Endothelial cell of umbilical vein (primary cell): ENCODE data around the gene LRRC17. TPM values are rescaled to one million over a fixed set of nuclear protein-coding genes. Genes with fewer than 3 reads are reported as not detected.

Source experiments
- BruUV-seq: library from RNA; stranded (reverse); fragments of 400-500 nt; replicated peaks from 2 replicates; lab custom pipeline; 2021; lab: Mats Ljungman, UMichigan
- CTCF ChIA-PET: fragments of 300-600, 350-600 bp; sonication (Branson Sonifier 250); formaldehyde crosslinking; loops from one replicate; lab custom pipeline; 2021; ENCODE audit warnings: antibody characterized with exemption, inconsistent platforms; lab: Charles Lee
- POLR2A ChIA-PET: fragments of 300-600, 350-600 bp; sonication (Branson Sonifier 250); formaldehyde crosslinking; loops from one replicate; lab custom pipeline; 2021; ENCODE audit warnings: antibody characterized with exemption, inconsistent platforms; lab: Charles Lee
- DNase-seq: peaks from one replicate; pipeline ENCODE4 v3.0.0-alpha.2; 2011; ENCODE audit warnings: low read depth, low spot score
- FAIRE-seq: peaks from 2 replicates; lab custom pipeline; 2011; peaks lifted over from hg19 to GRCh38; lab: Jason Lieb, UNC
- H2AFZ ChIP-seq: 2 replicates; pipeline ENCODE4 v1.6.0; 2012; ENCODE audit warnings: low read depth, low read length, control low read depth, inconsistent platforms
- H3K27ac ChIP-seq: 2 replicates; pipeline ENCODE4 v1.5.1; 2011; ENCODE audit warnings: low read depth, mild to moderate bottlenecking, control low read depth, low read length, moderate library complexity; ENCODE audit not compliant: insufficient read depth
- H3K27me3 ChIP-seq, 2 experiments: 2 replicates each; pipeline versions ENCODE4 v1.6.0 to v1.6.1; 2011; ENCODE audit warnings: low read length in 2 of 2, mixed read lengths in 1 of 2; ENCODE audit not compliant: control insufficient read depth in 2 of 2, insufficient read depth in 2 of 2
- H3K36me3 ChIP-seq, 2 experiments: 2 replicates in 1 of 2; 3 replicates in 1 of 2; pipeline ENCODE4 v1.5.1; 2011; ENCODE audit warnings: low read length in 2 of 2, mild to moderate bottlenecking in 1 of 2, moderate library complexity in 1 of 2; ENCODE audit not compliant: control insufficient read depth in 2 of 2, insufficient read depth in 2 of 2; ENCODE audit errors: extremely low read depth in 1 of 2
- H3K4me1 ChIP-seq: 3 replicates; pipeline ENCODE4 v1.5.1; 2011; ENCODE audit warnings: mild to moderate bottlenecking, low read length; ENCODE audit not compliant: control insufficient read depth, insufficient read depth; ENCODE audit errors: extremely low read depth
- H3K4me2 ChIP-seq: 2 replicates; pipeline ENCODE4 v1.6.1; 2011; ENCODE audit warnings: low read length, control low read depth, mixed read lengths; ENCODE audit not compliant: insufficient read depth
- H3K4me3 ChIP-seq, 3 experiments: fragments of 200-600 bp in 1 of 3; sonication (generic), shearing (Covaris generic) in 1 of 3; replicated peaks in 1 of 3; 2 replicates each; pipeline ENCODE4 v1.5.1; 2011 to 2016; ENCODE audit warnings: control low read depth in 3 of 3, low read length in 3 of 3, mild to moderate bottlenecking in 2 of 3, inconsistent platforms in 1 of 3, low read depth in 1 of 3, moderate library complexity in 1 of 3; ENCODE audit not compliant: insufficient read depth in 1 of 3
- H3K79me2 ChIP-seq: 2 replicates; pipeline ENCODE4 v1.6.0; 2012; ENCODE audit warnings: low read length, inconsistent platforms; ENCODE audit not compliant: control insufficient read depth, insufficient read depth
- H3K9ac ChIP-seq: replicated peaks from 2 replicates; pipeline ENCODE3; 2011; ENCODE audit warnings: low read length, control low read depth; ENCODE audit not compliant: insufficient read depth; ENCODE audit errors: extremely low read depth
- H3K9me1 ChIP-seq: replicated peaks from 3 replicates; pipeline ENCODE4 v1.6.0; 2011; ENCODE audit warnings: mild to moderate bottlenecking, low read length; ENCODE audit not compliant: control insufficient read depth, insufficient read depth; ENCODE audit errors: extremely low read depth
- H3K9me3 ChIP-seq: replicated peaks from 2 replicates; pipeline ENCODE4 v1.5.1; 2012; ENCODE audit warnings: low read length, inconsistent platforms; ENCODE audit not compliant: control insufficient read depth, insufficient read depth
- H4K20me1 ChIP-seq: replicated peaks from 2 replicates; pipeline ENCODE3; 2011; ENCODE audit warnings: mild to moderate bottlenecking, low read length; ENCODE audit not compliant: control insufficient read depth, insufficient read depth; ENCODE audit errors: extremely low read depth
- CTCF ChIP-seq, 2 donors: IDR thresholded peaks; 1 replicate in 1 of 2; 2 replicates in 1 of 2; pipeline ENCODE4 v1.5.1; 2011; ENCODE audit warnings: low read length in 2 of 2, mild to moderate bottlenecking in 2 of 2, moderate library complexity in 2 of 2, control low read depth in 1 of 2, inconsistent platforms in 1 of 2, low read depth in 1 of 2; ENCODE audit not compliant: insufficient read depth in 1 of 2; ENCODE audit errors: extremely low read depth in 1 of 2
- EZH2 ChIP-seq: IDR thresholded peaks from 2 replicates; pipeline ENCODE4 v1.6.1; 2012; ENCODE audit warnings: borderline replicate concordance, low read depth, mild to moderate bottlenecking, moderate library complexity, low read length, inconsistent platforms; ENCODE audit not compliant: severe bottlenecking
- FOS ChIP-seq: IDR thresholded peaks from 2 replicates; pipeline ENCODE4 v1.6.1; 2011; ENCODE audit warnings: mild to moderate bottlenecking, low read length, moderate library complexity, borderline replicate concordance; ENCODE audit not compliant: insufficient read depth
- GATA2 ChIP-seq: IDR thresholded peaks from 2 replicates; pipeline ENCODE4 v1.7.0; 2011; ENCODE audit warnings: low read depth, mild to moderate bottlenecking, moderate library complexity, mixed read lengths, low read length; ENCODE audit not compliant: insufficient read length, insufficient read depth
- JUN ChIP-seq: IDR thresholded peaks from 2 replicates; pipeline ENCODE4 v1.6.1; 2011; ENCODE audit warnings: borderline replicate concordance, low read depth; ENCODE audit not compliant: insufficient read length, insufficient read depth
- MYC ChIP-seq: IDR thresholded peaks from one replicate; pipeline ENCODE4 v1.6.1; 2011; ENCODE audit warnings: mild to moderate bottlenecking, low read depth, low read length
- POLR2A ChIP-seq: IDR thresholded peaks from 2 replicates; pipeline ENCODE4 v1.6.1; 2012; ENCODE audit warnings: low read depth, mild to moderate bottlenecking, control low read depth, low read length
- POLR2AphosphoS5 ChIP-seq: IDR thresholded peaks from 2 replicates; pipeline ENCODE4 v1.6.1; 2012; ENCODE audit warnings: low read depth, mild to moderate bottlenecking, control low read depth, low read length, moderate library complexity; ENCODE audit not compliant: insufficient read depth
- dilution Hi-C: fragments of 300-500 bp; cut with MboI; formaldehyde crosslinking; loops from one replicate; pipeline ENCODE4 v1.15.0; 2019; ENCODE audit warnings: low sequenced_read_pairs; ENCODE audit not compliant: extremely low pct_ligation_motif_present
- intact Hi-C: fragments of 100-400 bp; cut with micrococcal nuclease; formaldehyde crosslinking; loops from one replicate; pipeline ENCODE4 v1.10.0; 2022
- polyA plus RNA-seq, 4 experiments: library from polyadenylated mRNA; depleted of rRNA in 3 of 4; stranded (reverse) in 3 of 4; unstranded in 1 of 4; fragments of >200 nt; gene quantifications; 2 replicates each; pipeline versions ENCODE4 v1.2.1 to v1.2.3, GENCODE V29; 2011 to 2012; ENCODE audit warnings: missing spikeins in 1 of 4
- total RNA-seq: library from RNA; stranded (reverse); gene quantifications from 2 replicates; pipeline ENCODE4 v1.2.3, GENCODE V29; 2021
- TF ChIP-seq, protein P1 (sequence below): IDR thresholded peaks from 2 replicates; pipeline ENCODE4 v1.6.1; 2011; ENCODE audit not compliant: insufficient read depth, insufficient read length

Gene LRRC17
- total and polyA plus RNA-seq, 2 donors (not counting 3 experiments of a cell fraction or from before 2014, with no cell fraction given): 22.7 to 33.7 TPM

- Histone ChIP-seq H3K9ac (peak overlapping the region; percentile 21), H3K36me3 (no peaks in the 10 kb centered on the region), H3K27ac (peak overlapping the region; percentile 89), H3K4me3 (no peak overlapping the region), H3K9me3 (no peaks in the 10 kb centered on the region), H3K79me2 (no peaks in the 10 kb centered on the region), H2AFZ (no peak overlapping the region), H3K4me2 (peak overlapping the region; percentile 0), H3K27me3 (no peaks in the 10 kb centered on the region), H4K20me1 (no peaks in the 10 kb centered on the region), H3K9me1 (no peaks in the 10 kb centered on the region), H3K4me1 (peaks cover 51% of the 10 kb centered on the region)
- FAIRE-seq (peak; percentile 91), DNase-seq (peak; percentile 94)
- ChIA-PET POLR2A (interaction anchor here (1.5 kb wide), 1 partner anchor 16 kb away, joined by 3 read pairs; no protein-coding TSS in a partner anchor), CTCF (interaction anchor here (0.6 to 4.6 kb wide), 9 partner anchors 12 to 174 kb away, joined by 3 to 36 read pairs (median 4); no protein-coding TSS in a partner anchor)
- TF ChIP-seq JUN (peak; percentile 36), EZH2 (no peak), POLR2AphosphoS5 (peak; percentile 30), FOS (peak; percentile 90), POLR2A (no peak)
- intact Hi-C loops: no loop called here
- BruUV-seq: TSS peak; percentile 7
- dilution Hi-C loops: no loop called here
These were observed 21.0 kb upstream of the LRRC17 start for GRCh38 chr7:102891693-102892261.

- H2AFZ ChIP-seq: no peak overlapping the region
- POLR2A ChIA-PET: interaction anchor here (1.5 kb wide), 1 partner anchor 17 kb away, joined by 3 read pairs; no protein-coding TSS in a partner anchor
- no TSS peak for BruUV-seq
- no peaks in the 10 kb centered on the region for H3K27me3 ChIP-seq
- H3K79me2 ChIP-seq: no peaks in the 10 kb centered on the region
- peaks cover 58% of the 10 kb centered on the region for H3K4me1 ChIP-seq
- intact Hi-C loops: no loop called here
- DNase-seq: peak; percentile 58
- no peaks in the 10 kb centered on the region for H3K36me3 ChIP-seq
- peak; percentile 58 for FAIRE-seq
- no peaks in the 10 kb centered on the region for H3K9me1 ChIP-seq
- dilution Hi-C loops: no loop called here
- H4K20me1 ChIP-seq: no peaks in the 10 kb centered on the region
- no peaks in the 10 kb centered on the region for H3K9me3 ChIP-seq
- TF ChIP-seq FOS: peak; percentile 24
- TF ChIP-seq, protein P1, sequence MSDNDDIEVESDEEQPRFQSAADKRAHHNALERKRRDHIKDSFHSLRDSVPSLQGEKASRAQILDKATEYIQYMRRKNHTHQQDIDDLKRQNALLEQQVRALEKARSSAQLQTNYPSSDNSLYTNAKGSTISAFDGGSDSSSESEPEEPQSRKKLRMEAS: no peak
- no peak for TF ChIP-seq EZH2
- TF ChIP-seq POLR2AphosphoS5: no peak
- no peak for TF ChIP-seq CTCF (IDR thresholded peaks at IDR 0.05; ENCODE audit: extremely low read depth in 1 of 2, insufficient read depth in 1 of 2, low read depth in 1 of 2, low read length in 2 of 2)
- peak; percentile 54 for TF ChIP-seq GATA2
- no peak for TF ChIP-seq MYC
- TF ChIP-seq JUN: no peak
- no peak for TF ChIP-seq POLR2A
- no peak overlapping the region for H3K9ac ChIP-seq
- H3K4me3 ChIP-seq: no peak overlapping the region
- H3K4me2 ChIP-seq: peak overlapping the region; percentile 35
- CTCF ChIA-PET: interaction anchor here (0.7 to 4.6 kb wide), 4 partner anchors 12 to 169 kb away, joined by 3 to 36 read pairs (median 4); no protein-coding TSS in a partner anchor
- H3K27ac ChIP-seq: no peak overlapping the region
These were observed 20.0 kb upstream of the LRRC17 start for GRCh38 chr7:102892631-102893278.
